NK-92 (cell line): ENCODE results near the gene ITSN1.
"Not testable (repeated sequence)": the region's sequence is repeated elsewhere in the genome, so short reads cannot be mapped to it uniquely, and the experiment has no call there.

Source experiments
- DNase-seq: peaks from one replicate; lab custom pipeline; 2025; ENCODE audit not compliant: unreplicated experiment; lab: John Stamatoyannopoulos, UW

ITSN1 gene

DNA sequence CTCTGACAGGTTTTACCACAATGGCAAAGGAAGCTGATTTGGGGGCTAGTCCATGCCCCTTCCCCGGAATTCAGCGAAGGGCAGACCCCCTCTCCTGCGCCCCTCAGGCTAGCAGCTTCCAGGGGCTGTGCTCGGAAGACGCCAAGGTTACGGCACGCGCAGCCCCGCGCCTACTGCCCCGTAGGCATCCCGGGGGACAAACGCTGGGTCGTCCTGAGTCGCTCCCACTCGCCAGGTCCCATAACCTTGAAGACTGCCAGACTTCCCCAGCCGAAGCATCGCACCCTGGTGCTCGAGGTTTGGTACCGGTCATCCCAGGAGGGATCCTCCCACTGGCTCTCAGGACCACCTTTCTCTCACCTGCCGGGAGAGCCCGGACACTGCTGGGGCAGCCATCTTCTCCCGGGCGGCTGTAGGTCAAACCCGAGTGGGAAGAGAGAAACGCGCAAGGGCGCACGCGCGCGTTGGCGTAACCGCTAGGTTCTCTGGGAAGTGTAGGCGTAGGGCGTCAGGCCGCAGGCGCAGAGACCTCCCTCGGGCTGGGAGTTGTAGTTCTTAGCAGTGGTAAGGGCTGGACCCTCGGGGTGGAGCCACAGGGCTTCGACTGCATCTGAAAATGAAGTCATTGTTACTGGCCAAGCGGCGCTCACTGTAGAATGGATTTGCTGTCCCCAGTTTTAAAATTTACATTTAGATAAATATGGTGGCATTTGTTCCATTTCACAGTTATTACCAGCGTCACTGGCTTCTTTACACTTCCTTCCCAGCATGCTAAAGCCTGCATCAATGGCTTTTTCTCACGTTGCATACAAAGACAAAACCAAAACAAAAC, 273.3 kb downstream of the ITSN1 start, which contains the start of gene ATP5PO:
Gene ATP5PO (minus strand): TSS at position 437 of the 832 bp plus-strand sequence. CDS start 41 bp downstream, at position 396.
- peak; percentile 78 for DNase-seq

GRCh38 chr21:33916200-33916567, 273.9 kb downstream of the ITSN1 start:
- DNase-seq = no peak

DNA sequence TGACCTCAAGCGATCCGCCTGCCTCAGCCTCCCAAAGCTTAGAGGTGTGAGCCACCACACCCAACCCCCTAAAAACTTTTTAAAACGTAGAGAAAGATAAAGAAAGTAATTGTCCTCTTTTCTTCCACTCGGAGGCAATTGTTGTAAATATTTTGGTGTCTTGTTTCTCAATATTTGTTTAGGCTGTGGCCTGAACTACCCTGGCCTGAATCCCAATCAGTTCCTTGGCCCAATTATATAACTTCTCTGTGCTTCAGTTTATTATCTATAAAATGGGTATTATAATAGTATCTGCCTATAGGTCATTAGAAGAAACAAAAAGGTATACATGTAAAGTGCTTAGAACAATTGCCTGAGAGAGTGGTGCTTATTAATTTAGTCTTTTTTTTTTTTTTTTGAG, 275.1 kb downstream of the ITSN1 start:
- no peak for DNase-seq

DNA sequence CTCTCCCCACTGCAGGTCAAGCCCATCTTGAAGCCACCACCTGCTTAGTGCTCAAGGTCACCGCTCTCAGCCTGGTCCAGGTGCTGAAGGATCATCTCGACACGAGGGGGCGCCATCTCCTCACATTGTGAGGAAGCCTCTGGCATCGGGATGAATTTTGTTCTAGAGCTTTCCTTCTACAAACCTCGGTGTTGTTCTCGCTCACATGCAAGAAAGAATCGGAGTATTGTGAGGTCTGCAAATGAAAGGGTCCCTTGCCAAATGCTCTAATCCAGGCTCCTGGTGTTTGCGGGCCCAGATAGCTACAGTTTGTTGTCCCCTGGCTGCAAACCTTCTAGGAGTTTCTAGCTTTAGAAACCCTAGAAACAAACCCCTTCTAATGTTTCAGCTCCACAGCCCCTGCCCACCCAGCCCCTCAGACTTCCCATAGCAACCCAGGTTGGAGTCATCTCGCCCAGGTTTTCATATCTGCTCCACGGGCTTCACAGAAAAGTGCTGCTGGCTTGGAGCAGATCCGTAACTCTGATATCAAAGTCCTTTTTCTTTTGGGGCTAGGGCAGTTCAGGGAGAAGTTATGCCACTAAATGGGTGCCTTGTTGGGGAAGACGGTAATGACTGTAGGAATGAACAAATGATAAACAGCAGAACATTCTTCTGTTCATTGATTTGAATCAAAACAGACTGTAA, 281.9 kb downstream of the ITSN1 start:
- DNase-seq = peak; percentile 18

DNA sequence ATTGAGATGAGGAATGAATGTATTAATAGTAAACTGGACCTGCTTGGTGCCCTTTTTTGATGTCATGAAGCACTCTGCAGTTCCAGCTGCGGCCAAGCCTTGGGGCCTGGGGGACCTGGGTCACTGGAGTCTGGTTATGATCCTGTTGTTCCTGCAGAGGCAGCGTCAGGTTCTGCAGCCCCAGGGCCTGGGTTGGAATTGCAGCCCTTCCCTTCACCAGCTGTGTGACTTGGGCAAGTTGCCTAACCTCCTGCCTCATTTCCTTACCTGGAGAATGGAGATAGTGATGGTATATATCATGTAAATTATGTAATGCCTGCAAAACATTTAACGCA, 282.4 kb downstream of the ITSN1 start:
- no peak for DNase-seq

DNA sequence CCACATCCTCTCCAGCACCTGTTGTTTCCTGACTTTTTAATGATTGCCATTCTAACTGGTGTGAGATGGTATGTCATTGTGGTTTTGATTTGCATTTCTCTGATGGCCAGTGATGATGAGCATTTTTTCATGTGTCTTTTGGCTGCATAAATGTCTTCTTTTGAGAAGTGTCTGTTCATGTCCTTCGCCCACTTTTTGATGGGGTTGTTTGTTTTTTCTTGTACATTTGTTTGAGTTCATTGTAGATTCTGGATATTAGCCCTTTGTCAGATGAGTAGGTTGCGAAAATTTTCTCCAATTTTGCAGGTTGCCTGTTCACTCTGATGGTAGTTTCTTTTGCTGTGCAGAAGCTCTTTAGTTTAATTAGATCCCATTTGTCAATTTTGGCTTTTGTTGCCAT, 283.9 kb downstream of the ITSN1 start:
- not testable (repeated sequence) for DNase-seq

DNA sequence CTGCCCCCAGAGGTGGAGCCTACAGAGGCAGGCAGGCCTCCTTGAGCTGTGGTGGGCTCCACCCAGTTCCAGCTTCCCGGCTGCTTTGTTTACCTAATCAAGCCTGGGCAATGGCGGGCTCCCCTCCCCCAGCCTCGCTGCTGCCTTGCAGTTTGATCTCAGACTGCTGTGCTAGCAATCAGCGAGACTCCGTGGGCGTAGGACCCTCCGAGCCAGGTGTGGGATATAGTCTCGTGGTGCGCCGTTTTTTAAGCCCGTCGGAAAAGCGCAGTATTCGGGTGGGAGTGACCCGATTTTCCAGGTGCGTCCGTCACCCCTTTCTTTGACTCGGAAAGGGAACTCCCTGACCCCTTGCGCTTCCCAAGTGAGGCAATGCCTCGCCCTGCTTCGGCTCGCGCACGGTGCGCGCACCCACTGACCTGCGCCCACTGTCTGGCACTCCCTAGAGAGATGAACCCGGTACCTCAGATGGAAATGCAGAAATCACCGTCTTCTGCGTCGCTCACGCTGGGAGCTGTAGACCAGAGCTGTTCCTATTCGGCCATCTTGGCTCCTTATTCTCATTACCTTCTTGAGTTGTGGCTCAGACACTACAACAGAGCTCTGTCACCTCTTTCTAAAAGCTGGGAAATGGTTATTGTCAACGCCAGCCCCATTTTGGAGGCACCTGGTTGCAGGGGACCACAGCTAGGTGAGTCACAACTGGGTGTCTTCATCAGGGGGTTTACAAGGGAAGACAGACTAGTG, 288.9 kb downstream of the ITSN1 start:
- DNase-seq = not testable (repeated sequence)

GRCh38 chr21:33931799-33932390, 289.6 kb downstream of the ITSN1 start:
- DNase-seq = no peak

- no peak for DNase-seq
Measured at GRCh38 chr21:33932731-33933130, 290.4 kb downstream of the ITSN1 start.

- DNase-seq = no peak
Measured at GRCh38 chr21:33936301-33937038, 294.2 kb downstream of the ITSN1 start.

DNA sequence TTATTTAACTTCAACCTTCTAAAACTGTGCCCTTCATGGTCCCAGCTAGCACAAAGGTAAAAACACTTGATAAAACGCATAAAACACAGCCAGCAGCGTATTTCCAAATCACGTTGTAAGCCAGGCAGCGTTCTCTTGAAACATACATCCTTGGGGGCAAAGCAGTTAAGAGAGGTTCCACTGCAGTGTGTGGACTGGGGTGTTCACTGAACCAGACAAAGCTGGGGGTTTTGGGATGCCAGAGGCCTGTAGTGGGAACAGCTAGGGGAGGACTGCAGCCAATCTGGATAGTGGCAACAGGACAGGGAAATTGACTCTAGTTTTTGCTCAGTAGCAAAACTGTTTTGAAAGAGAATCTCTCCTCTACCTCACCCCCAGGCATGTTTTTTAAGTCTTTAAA, 294.8 kb downstream of the ITSN1 start:
- DNase-seq = no peak

DNA sequence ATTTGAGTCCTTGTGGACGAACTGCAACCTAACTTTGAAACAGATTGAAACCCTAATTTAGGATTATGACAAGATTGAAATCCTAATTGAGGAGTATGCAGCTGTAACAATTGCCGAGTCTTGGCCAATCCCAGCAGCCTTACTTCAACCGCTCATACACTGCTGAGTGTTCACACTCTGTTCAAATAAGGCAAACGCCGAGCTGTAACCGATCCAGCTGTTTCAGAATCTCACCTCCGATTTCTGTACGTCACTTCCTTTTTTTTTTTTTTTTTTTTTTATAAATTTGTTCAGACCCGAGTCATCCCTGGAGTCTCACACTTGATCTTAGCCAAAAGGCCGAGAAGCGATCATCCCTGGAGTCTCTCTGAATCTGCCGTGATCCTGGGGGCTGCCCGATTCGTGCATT, 295.6 kb downstream of the ITSN1 start:
- no peak for DNase-seq

DNA sequence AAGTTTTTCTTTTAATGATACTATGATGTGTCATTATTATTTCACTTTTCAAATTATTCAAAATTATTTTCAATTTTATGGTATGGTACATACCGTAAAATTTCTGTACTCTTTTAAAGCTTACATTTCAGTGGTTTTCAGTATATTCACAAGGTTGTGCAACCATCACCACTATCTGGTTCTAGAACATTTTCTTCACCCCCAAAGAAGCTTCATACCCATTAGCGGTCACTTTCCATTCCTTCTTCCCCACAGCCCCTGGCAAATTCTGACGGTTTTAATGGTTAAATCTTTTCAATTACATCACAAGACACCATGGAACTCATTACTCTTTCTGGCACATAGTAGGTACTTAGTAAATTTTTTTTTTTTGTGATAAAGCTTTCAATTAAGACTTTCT, 296.1 kb downstream of the ITSN1 start:
- no peak for DNase-seq

- DNase-seq = no peak
Measured at GRCh38 chr21:33939226-33939625, 296.9 kb downstream of the ITSN1 start.

DNA sequence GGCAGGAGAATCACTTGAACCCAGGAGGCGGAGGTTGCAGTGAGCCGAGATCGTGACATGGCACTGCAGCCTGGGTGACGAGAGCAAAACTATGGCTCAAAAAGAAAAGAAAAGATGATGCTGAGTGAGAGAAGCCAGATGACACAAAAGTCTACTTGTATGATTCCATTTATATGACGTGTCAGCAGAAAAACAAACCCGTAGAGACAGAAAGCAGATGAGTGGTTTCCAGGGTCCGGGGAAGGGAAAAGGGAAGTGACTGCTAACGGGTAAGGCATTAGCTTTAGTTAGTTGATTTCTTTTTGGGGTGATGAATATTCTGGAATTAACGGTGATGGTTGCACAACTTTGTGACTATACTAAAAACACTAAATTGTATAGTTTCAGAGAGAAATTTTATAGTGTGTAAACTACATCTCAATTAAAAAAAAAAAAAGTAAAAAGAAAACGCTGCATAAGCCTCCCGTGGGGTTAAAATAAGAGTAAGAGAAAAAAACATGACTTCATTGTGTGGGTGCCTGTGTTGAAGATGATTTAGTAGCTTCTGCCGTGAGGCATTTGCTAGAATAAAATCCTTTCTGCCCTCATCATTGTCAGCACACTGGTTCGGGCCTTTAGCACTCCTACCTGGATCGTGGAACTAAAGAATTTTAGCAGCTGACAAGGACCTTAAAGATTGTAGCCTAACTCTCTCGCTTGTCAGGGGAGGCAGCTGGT, 298.0 kb downstream of the ITSN1 start:
- DNase-seq = no peak

DNA sequence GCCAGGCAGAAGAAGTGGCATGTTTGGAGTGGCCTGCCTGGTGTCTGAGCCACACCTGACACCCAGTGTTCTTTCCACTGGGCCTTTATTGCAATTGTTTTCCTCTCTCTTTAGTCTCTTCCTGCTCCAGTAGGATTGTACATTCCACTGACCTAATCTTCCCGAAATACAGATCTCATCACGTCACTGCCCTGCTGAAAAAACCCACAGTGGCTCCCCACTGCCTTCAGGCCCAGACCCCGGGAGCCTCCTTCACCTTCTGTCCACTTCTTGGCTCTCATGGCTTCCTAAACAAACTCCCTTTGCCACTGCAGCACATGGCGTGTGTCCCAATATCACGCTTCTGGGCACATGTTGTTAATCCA, 298.6 kb downstream of the ITSN1 start:
- DNase-seq = no peak

GRCh38 chr21:33942426-33942825, 300.1 kb downstream of the ITSN1 start:
- no peak for DNase-seq

GRCh38 chr21:33943293-33943692, 301.0 kb downstream of the ITSN1 start:
- DNase-seq = no peak

DNA sequence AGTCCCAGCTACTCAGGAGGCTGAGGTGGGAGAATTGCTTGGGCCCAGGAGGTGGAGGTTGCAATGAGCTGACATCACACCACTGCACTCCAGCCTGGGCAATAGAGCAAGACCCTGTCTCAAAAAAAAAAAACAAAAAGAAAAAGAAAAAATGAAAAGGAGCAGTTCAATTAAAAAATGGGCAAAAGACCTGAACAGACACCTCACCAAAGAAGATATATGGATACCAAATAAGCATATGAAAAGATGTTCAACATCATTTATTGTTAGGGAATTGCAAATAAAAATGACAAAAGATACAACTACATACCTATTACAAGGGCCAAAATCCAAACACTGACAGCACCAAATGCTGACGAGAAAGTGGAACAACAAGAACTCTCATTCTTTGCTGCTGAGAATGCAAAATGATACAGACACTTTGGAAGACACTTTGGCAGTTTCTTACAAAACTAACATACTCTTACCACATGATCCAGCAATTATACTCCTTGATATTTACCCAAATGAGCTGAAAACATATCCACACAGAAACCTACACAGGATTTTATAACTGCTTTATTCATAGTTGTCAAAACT, 302.0 kb downstream of the ITSN1 start:
- DNase-seq = no peak
